HG03521 (cell line): Measurements from ENCODE around the gene DOCK1.

Source experiments
- ATAC-seq: cut with Tn5 transposase; IDR thresholded peaks from one replicate; pipeline ENCODE4 v1.9.1; 2021; ENCODE audit warnings: mild to moderate bottlenecking, moderate library complexity; ENCODE audit not compliant: unreplicated experiment

Gene DOCK1

DNA sequence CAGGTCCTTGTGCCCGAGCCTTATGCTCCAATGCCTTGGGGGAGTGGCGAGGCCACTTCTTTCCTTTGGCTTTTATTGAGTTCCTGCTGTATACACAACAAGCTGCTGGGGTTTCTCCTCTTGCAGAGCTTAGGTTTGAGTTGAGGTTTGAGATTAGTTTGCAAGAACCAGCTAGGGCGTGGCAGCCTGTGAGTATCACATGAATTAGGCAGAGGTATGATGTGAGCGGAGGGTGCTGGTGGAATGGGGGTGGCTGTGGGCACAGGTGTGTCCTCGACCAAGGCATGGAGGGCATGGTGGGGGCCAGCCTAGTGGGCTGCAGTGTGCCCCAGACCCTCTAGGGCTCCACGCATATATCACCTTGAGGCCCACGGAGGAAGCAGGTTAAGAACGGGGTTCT lies 123.3 kb downstream of the DOCK1 start:
- no peak for ATAC-seq

- no peak for ATAC-seq
Measured at GRCh38 chr10:127029061-127029460, 123.8 kb downstream of the DOCK1 start.

DNA sequence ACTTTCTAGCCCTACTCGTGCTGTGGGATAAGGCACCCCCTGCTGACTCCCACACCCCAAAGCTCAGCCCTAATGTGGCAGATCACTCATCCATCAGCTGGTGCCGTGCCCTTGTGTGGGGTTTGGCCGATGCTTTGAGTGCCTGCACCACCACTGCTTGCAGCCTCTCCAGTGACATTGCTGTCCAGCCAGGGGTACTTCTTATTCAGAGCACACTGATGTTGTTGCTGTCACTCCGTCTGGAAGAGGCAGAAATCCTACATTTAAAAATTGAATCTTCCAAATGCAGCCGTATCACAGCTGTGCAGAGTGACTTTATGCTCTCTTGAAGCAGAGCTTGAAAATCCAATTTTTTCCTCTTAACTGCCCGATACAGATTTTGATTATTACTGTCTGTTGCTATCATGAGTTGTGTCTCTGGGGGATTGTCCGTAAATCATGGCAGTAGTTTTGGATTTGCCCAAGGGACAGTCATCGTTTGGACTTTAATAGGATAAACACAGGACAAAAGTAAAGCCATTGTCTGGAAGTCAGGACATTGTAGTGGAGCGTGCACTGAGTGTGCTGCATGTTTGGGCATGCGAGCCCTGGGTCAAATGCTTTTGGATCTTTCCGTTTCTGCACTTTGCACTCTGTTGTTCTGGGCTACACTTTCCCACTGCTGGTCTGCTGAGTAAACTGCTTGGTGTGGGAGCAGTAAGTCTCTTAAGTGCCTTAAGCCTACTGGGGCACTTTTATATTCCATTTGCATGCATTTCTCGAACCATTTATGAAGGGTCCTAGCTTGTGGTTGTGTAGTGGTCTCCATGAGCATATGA lies 128.2 kb downstream of the DOCK1 start:
- ATAC-seq: no peak

DNA sequence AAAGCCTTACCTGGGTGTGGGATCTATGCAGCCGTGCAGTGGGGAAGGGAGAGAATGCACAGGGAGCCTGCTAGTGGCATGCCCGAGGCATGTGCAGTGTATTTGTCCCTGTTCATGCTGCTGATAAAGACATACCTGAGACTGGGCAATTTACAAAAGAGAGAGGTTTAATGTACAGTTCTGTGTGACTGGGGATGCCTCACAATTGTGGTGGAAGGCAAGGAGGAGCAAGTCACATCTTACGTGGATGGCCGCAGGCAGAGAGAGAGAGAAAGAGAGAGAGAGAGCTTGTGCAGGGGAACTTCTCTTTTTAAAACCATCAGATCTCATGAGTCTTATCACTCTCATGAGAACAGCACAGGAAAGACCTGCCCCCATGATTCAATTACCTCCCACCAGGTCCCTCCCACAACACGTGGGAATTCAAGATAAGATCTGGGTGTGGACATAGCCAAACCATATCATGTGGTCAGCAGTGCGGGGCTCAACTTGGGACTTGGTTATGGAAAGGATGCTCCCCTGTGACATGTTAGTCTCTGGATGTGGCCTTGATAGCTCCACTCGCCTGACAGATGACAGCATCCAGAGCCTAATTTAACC lies 128.9 kb downstream of the DOCK1 start:
- ATAC-seq: no peak

GRCh38 chr10:127034790-127035189 lies 129.6 kb downstream of the DOCK1 start:
- no peak for ATAC-seq

GRCh38 chr10:127035827-127036226 lies 130.6 kb downstream of the DOCK1 start:
- ATAC-seq: no peak

DNA sequence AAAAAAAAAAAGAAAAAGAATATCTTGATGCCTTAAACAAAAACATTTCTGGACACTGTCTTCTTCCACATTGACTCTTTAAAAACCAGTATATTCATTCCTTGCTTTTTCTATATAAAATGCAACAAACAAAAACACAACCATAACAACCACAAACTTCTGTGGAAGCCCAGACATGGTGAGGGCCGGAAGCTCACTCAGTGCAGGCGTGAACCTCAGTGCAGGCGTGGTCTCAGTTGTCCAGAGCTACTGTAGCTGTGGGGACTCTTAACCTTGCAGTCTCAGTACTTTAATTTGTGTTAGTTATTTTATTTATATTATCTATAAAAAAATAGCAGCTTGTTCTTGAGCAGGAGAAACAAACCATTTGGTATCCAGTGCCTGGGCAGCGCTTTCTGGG lies 131.8 kb downstream of the DOCK1 start:
- no peak for ATAC-seq

DNA sequence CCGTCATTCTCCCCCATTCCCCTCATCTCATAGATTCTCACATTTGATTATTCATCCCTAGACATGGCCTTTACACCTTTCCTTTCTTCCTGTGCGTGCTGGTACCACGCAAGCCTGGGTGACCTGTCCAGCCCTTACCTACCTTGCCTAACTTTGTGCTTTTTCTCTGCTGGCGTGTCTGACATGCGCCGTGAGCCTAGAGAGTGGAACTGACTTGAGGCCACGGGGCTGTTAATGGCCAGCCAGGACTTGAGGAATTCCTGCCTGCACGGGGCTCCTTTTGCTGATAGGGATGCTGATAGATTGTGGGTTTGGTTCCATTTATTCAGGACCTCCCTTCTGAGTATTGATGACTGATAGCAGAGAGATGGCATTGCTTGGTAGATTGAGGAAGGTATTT lies 134.2 kb downstream of the DOCK1 start:
- no peak for ATAC-seq

- no peak for ATAC-seq
Measured at GRCh38 chr10:127040756-127041155, 135.5 kb downstream of the DOCK1 start.

- ATAC-seq: no peak
Measured at GRCh38 chr10:127041552-127041951, 136.3 kb downstream of the DOCK1 start.

- no peak for ATAC-seq
Measured at GRCh38 chr10:127043301-127043700, 138.1 kb downstream of the DOCK1 start.

- ATAC-seq: no peak
Measured at GRCh38 chr10:127044186-127044585, 139.0 kb downstream of the DOCK1 start.

GRCh38 chr10:127046975-127047877 lies 142.0 kb downstream of the DOCK1 start:
- no peak for ATAC-seq

- ATAC-seq: no peak
Measured at GRCh38 chr10:127047878-127048238, 142.6 kb downstream of the DOCK1 start.

DNA sequence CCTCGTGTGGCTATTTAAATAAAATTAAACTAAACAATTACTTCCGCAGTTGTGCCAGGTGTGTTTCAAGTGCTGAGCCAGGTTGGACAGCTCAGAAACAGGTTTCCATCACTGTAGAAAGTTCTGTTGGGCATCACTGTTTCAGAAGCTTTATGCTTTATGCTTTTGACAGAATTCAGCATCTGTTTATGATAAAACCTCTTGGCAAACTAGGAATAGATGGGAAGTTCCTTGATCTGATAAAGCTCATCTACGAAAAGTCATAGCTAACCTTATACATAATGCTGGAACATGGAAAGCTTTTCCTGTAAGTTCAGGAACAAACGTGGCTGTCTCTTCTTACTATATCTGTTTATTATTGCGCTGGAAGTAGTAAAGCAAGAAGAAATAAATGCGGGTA lies 143.4 kb downstream of the DOCK1 start:
- no peak for ATAC-seq

- no peak for ATAC-seq
Measured at GRCh38 chr10:127052001-127052400, 146.8 kb downstream of the DOCK1 start.

DNA sequence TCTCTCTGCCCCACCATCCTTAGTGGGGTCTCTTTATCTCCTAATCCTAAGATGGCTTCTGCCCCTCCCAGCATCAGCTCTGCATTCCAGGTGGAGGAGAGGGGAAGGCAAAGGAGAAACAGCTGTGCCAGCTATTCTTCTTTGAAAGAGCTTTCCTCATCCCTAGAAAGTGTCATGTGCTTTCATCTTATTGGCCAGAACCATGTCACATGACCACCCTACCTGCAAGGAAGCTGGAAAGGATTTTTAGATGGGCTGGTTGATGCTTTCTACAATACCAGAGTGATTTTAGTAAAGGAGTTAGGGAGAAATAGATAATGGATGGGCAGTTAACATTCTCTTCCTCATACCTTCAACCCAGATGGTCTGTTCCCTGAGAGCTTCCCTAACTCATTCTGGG lies 150.0 kb downstream of the DOCK1 start:
- no peak for ATAC-seq

- no peak for ATAC-seq
Measured at GRCh38 chr10:127059314-127059713, 154.1 kb downstream of the DOCK1 start.

DNA sequence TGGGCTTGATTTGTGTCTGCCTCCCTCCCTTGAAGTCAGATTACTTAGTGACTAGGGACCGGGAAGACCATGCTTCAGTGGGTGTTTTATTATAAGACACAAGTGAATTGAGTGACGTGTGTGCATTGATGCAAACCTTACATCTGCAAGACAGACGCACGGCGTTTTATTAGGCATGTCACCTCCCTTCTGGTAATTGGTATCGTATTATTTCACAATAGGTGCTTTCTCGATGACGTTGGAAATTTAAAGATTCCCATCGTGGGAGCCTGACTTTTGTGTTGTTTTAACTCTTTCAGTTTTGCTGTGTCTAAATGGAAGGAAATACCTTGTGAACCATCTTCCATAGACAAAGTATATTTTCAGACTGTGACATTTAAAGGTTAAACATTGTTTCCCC lies 158.5 kb downstream of the DOCK1 start:
- no peak for ATAC-seq

GRCh38 chr10:127064474-127064873 lies 159.2 kb downstream of the DOCK1 start:
- ATAC-seq: no peak

DNA sequence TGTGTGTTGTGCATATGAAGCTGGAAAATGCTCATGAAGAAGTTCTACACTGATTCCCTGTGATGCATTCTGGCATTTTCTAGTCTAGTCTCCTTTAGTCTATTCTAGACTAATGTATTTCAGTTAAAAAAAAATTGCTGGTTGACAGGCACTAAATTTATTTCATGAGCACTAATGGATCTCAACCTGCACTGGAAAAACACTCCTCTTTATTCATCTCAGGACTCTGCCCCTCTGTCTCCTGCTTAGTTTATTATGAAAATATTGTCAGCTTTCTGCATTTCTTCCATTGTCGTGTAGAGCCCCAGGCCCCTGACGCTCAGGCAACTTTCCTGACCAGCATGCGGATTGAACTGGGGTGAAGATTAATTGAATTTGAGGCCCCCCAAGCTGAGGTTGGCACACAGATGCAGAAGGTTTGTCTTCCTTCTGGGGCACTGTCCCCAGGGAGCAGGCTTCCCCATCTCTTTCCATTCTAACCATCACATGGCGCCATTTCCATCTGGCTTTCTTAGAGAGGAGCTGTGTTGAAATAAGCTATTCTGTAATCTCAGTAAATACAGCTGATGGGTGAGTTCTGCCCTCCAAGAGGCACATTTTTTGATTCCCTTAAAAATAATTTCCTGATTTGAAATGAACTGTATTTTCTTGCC lies 162.4 kb downstream of the DOCK1 start:
- no peak for ATAC-seq
